VCaP (cell line): ENCODE data around the gene GPX1.
"Not testable (repeated sequence)": the region's sequence is repeated elsewhere in the genome, so short reads cannot be mapped to it uniquely, and the experiment has no call there.

Experiments used
- H3K27ac ChIP-seq: fragments of 450-650 bp; 2 replicates; pipeline ENCODE4 v1.5.1; 2017
- TF ChIP-seq, protein P1 (sequence below): fragments of 450-650 bp; conservative IDR thresholded peaks from 2 replicates; pipeline ENCODE4 v1.5.1; 2017; ENCODE audit warnings: mild to moderate bottlenecking, moderate library complexity

GPX1 gene

DNA sequence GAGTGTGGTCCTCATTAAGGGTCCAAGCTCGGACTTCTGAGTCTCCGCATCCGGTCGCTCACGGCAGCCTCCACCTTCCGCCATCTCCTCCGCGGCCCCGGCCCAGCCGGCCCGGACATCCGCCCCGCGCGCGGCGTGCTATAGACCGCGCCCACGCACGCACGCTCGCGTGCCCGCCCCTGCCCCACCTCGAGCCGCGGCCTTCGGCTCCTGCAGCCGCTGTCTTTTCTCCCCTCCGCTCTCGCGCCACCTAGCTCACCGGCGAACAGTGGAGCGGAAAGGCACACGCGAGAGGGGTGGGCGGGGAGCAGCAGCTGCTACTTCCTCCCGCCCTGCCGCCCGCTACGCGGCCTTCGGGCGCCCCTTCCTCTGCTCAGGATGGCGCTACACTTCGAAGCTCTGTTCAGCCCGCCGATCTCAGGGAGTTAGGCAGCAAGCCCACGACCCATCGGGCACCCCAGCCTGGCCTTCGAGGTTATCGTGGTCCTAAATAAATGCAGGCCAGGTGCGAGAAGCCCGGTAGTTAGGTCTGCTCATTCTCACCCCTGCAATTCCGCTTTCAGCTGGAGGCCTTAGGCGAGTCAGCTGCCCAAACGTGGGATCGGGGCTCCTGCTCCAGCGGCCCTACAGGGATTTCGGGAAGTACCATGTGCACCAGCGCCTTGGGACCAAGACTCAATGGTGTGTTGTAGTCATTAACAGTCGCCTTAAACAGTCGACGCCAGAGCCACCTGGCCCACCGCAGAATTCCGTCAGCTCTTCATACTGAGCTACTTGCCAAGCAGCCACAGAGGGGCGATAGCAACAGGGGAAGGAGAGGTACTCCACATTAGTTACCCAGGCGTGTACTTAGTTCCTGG, 18.0 kb downstream of the GPX1 start, which contains the start of gene USP4:
USP4 (minus strand) TSS at position 113 of the 860 bp plus-strand sequence; CDS start at position 84, 29 bp downstream.
- H3K27ac ChIP-seq, result peak within 1 kb of the TSS; percentile 94
- TF ChIP-seq, protein P1, sequence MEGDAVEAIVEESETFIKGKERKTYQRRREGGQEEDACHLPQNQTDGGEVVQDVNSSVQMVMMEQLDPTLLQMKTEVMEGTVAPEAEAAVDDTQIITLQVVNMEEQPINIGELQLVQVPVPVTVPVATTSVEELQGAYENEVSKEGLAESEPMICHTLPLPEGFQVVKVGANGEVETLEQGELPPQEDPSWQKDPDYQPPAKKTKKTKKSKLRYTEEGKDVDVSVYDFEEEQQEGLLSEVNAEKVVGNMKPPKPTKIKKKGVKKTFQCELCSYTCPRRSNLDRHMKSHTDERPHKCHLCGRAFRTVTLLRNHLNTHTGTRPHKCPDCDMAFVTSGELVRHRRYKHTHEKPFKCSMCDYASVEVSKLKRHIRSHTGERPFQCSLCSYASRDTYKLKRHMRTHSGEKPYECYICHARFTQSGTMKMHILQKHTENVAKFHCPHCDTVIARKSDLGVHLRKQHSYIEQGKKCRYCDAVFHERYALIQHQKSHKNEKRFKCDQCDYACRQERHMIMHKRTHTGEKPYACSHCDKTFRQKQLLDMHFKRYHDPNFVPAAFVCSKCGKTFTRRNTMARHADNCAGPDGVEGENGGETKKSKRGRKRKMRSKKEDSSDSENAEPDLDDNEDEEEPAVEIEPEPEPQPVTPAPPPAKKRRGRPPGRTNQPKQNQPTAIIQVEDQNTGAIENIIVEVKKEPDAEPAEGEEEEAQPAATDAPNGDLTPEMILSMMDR, result peak; percentile 68

DNA sequence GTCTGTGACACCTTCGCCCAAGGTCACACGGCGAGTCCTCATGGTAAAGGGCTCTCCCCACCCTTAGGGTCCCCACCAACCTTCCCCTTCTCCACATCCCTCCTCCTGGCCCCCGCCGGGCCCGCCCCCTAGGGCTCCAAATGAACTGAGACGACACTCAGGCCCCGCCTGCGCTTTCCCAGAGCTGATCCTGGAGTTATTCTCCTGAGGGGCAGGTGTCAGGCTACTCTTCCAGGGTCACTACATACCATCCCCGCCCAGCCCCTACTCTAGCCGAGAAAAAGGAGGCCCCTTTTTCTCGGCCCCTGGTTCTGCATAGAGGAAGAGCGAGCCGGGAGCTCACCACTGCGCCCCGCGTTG, 18.6 kb downstream of the GPX1 start:
- TF ChIP-seq, protein P1, result no peak
- H3K27ac ChIP-seq, result peak overlapping the region; percentile 94

DNA sequence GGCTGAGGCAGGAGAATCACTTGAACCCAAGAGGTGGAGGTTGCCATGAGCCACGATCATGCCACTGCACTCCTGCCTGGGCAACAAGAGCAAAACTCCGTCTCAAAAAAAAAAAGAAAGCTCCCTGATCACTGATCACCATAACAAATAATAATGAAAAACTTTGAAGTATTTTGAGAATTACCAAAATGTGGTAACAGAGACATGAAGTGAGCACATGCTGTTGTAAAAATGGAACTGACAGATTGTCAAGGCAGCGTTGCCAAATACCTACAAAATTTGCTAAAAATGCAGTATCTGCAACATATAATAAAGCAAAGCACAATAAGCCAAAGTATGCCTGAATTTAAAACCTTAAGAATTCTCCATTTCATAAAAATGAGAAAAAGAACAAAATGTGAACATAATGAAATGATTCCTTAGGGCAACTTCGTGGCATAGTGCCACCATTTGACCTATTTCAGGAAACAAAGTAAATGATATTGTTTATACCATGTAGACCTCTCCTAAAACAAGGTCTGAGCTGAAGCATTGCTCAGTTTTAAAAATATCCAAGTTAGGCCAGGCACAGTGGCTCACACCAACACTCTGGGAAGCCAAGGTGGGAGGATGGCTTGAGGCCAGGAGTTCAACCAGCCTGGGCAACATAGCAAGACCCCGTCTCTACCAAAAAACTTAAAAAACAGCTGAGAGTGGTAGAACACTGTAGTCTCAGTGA, 24.1 kb downstream of the GPX1 start:
- TF ChIP-seq, protein P1, result no peak
- no peak overlapping the region for H3K27ac ChIP-seq

DNA sequence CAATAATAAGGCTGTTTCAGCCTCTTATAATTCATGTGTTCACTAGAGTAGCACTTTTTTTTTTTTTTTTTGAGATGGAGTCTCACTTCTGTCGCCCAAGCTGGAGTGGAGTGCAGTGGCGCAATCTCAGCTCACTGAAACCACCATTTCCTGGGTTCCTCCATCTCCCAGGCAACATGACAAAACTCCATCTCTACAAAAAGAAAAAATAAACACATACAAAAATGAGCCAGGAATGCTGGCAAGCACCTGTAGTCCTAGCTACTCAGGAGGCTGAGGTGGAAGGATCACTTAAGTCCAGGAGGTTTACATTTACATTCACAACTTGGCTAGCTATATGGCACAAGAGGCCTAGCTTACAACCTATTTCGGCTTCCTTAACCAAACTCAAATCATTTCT, 25.1 kb downstream of the GPX1 start:
- TF ChIP-seq, protein P1, result no peak
- H3K27ac ChIP-seq, result no peak overlapping the region

DNA sequence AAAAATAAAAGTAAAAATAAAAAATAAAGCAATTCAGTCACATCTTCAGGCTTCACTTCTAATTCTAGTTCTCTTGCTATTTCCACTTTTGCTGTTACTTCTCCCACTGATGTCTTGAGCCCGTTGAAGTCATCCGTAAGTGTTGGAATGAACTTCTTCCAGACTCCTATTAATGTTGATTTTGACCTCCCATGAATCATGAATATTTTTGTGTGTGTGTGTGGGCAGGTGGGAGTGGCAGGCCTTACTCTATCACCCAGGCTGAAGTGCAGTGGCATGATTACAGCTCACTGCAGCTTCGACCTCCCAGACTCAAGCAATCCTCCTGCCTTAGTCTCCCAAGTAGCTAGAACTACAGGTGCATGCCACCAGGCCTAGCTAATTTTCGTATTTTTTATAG, 29.0 kb downstream of the GPX1 start:
- H3K27ac ChIP-seq, result no peak overlapping the region
- TF ChIP-seq, protein P1, result no peak

DNA sequence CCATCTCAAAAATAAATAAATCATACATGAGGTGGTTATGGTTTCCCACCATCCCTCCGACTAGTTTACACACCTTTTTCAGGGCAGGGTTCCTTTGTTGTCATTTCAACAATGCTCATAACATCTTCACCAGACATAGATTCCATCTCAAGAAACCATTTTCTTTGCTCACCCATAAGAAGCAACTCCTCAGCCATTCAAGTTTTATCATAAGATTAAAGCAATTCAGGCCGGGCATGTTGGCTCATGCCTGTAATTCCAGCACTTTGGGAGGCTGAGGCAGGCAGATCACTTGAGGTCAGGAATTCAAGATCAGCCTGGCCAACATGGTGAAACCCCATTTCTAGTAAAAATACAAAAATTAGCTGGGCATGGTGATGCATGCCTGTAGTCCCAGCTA, 29.8 kb downstream of the GPX1 start:
- H3K27ac ChIP-seq, result not testable (repeated sequence)

DNA sequence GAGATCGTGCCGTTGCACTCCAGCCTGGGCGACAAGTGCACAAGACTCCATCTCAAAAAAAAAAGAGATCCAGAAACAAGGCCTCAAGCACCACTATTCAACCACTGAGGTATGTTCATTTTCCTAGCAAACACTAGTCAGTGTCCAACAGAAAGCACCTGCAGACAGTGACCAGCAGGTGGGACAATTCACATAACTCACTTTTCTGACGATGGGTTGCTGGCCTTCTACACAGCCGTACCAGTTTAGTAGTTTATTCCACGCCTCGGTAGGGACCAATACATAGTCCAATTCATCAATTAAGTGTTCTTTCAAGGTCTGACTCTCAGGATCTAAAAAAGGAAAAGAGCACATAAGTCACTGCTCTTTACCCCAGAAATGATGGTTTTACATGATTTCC, 30.7 kb downstream of the GPX1 start:
- TF ChIP-seq, protein P1, result peak; percentile 67
- H3K27ac ChIP-seq, result no peak overlapping the region

DNA sequence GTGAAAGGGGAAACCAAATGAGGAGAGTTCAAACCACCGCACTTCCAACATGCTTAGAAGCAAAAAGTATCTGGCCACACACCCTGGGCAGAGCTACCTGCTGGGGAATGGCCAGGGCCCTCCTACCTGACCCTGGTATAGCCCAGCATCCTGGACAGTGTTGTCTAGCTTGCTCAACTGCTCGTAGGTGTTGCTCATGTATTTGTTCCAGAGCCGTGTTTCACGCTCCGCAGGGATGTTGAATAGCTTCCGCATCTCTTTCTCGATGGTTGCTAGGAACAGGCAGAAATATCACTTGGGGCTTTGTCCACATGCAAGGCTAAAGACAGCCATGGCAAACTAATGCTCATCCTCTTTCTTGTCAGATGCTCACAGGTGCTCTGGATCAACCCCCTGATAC, 33.4 kb downstream of the GPX1 start:
- H3K27ac ChIP-seq, result no peak overlapping the region
- TF ChIP-seq, protein P1, result no peak
